ENCODE data around the gene NOTCH3.

Gene NOTCH3

GRCh38 chr19:15147090-15147489, 53.7 kb downstream of the NOTCH3 start:
- no peak overlapping the region for H3K4me3 ChIP-seq (ENCODE audit: low read depth, low read length)
- DNase-seq (ENCODE audit: low read depth) = no peak
- no peak for TF ChIP-seq CTCF (IDR thresholded peaks at IDR 0.05; ENCODE audit: control insufficient read depth, extremely low read depth, insufficient read depth)

GRCh38 chr19:15144046-15144646, 56.6 kb downstream of the NOTCH3 start:
- no peak for DNase-seq (ENCODE audit: low read depth)
- TF ChIP-seq CTCF (IDR thresholded peaks at IDR 0.05; ENCODE audit: control insufficient read depth, extremely low read depth, insufficient read depth) = no peak
- H3K4me3 ChIP-seq (ENCODE audit: low read depth, low read length) = no peak overlapping the region

GRCh38 chr19:15142313-15142712, 58.5 kb downstream of the NOTCH3 start:
- no peak overlapping the region for H3K4me3 ChIP-seq (ENCODE audit: low read depth, low read length)
- no peak for TF ChIP-seq CTCF (IDR thresholded peaks at IDR 0.05; ENCODE audit: control insufficient read depth, extremely low read depth, insufficient read depth)
- DNase-seq (ENCODE audit: low read depth) = no peak

- no peak overlapping the region for H3K4me3 ChIP-seq (ENCODE audit: low read depth, low read length)
- no peak for DNase-seq (ENCODE audit: low read depth)
- TF ChIP-seq CTCF (IDR thresholded peaks at IDR 0.05; ENCODE audit: control insufficient read depth, extremely low read depth, insufficient read depth) = no peak
These were observed 59.7 kb downstream of the NOTCH3 start for GRCh38 chr19:15141143-15141542.

GRCh38 chr19:15138427-15138826, 62.4 kb downstream of the NOTCH3 start:
- no peak for DNase-seq (ENCODE audit: low read depth)
- no peak for TF ChIP-seq CTCF (IDR thresholded peaks at IDR 0.05; ENCODE audit: control insufficient read depth, extremely low read depth, insufficient read depth)
- no peak overlapping the region for H3K4me3 ChIP-seq (ENCODE audit: low read depth, low read length)

- no peak for DNase-seq (ENCODE audit: low read depth)
- no peak for TF ChIP-seq CTCF (IDR thresholded peaks at IDR 0.05; ENCODE audit: control insufficient read depth, extremely low read depth, insufficient read depth)
- no peak overlapping the region for H3K4me3 ChIP-seq (ENCODE audit: low read depth, low read length)
These were observed 63.0 kb downstream of the NOTCH3 start for GRCh38 chr19:15137777-15138176.
